Left ventricle myocardium inferior (tissue), 1 donor: Measurements from ENCODE around the gene NOX4. TPM values are rescaled to one million over a fixed set of nuclear protein-coding genes. Genes with fewer than 3 reads are reported as not detected.
A peak's percentile ranks its signal among the peaks of the same experiment; 100 is the strongest.
"Not testable (repeated sequence)": the region's sequence is repeated elsewhere in the genome, so short reads cannot be mapped to it uniquely, and the experiment has no call there.

Experiments used
- DNase-seq: peaks from one replicate; pipeline ENCODE4 v3.0.0-alpha.2; 2020
- H3K27ac ChIP-seq: fragments of 200-600 bp; replicated peaks from 2 replicates; pipeline ENCODE4 v1.8.0; 2021
- H3K27me3 ChIP-seq: fragments of 200-600 bp; 2 replicates; pipeline ENCODE4 v1.8.0; 2021; ENCODE audit warnings: low read depth
- H3K36me3 ChIP-seq: fragments of 200-600 bp; 2 replicates; pipeline ENCODE4 v1.8.0; 2021
- H3K4me1 ChIP-seq: fragments of 200-600 bp; 2 replicates; pipeline ENCODE4 v1.8.0; 2021
- H3K4me3 ChIP-seq: fragments of 200-600 bp; 2 replicates; pipeline ENCODE4 v1.8.0; 2021; ENCODE audit warnings: mild to moderate bottlenecking, moderate library complexity
- H3K9me3 ChIP-seq: fragments of 200-600 bp; replicated peaks from 2 replicates; pipeline ENCODE4 v1.8.0; 2021
- intact Hi-C: fragments of 100-400 bp; cut with micrococcal nuclease; formaldehyde crosslinking; loops from one replicate; pipeline ENCODE4 v1.11.0; 2022
- total RNA-seq: library from RNA; stranded (reverse); fragmentation: NEBNext Ultra II Directional; extraction: Animal tissue kit (Norgen Biotek cat#: 25700); gene quantifications from one replicate; pipeline ENCODE4 v1.2.1, GENCODE V29; 2021
- TF ChIP-seq, protein P1 (sequence below): fragments of 200-600 bp; IDR thresholded peaks from 2 replicates; pipeline ENCODE4 v1.8.0; 2021; ENCODE audit warnings: antibody characterized with exemption, mild to moderate bottlenecking, borderline replicate concordance
- donor health status: DM: no; HTN: yes; CAD: no; lungs with severe emphysema.

The NOX4 gene
- total RNA-seq, 1 donor from 2014 or later, result 3.5 TPM

GRCh38 chr11:89333704-89334103 is 157.5 kb downstream of the NOX4 start:
- H3K4me1 ChIP-seq, H3K4me3 ChIP-seq, DNase-seq, H3K27ac ChIP-seq, H3K36me3 ChIP-seq, H3K9me3 ChIP-seq, intact Hi-C loops, H3K27me3 ChIP-seq: not testable (repeated sequence)
- TF ChIP-seq, protein P1, sequence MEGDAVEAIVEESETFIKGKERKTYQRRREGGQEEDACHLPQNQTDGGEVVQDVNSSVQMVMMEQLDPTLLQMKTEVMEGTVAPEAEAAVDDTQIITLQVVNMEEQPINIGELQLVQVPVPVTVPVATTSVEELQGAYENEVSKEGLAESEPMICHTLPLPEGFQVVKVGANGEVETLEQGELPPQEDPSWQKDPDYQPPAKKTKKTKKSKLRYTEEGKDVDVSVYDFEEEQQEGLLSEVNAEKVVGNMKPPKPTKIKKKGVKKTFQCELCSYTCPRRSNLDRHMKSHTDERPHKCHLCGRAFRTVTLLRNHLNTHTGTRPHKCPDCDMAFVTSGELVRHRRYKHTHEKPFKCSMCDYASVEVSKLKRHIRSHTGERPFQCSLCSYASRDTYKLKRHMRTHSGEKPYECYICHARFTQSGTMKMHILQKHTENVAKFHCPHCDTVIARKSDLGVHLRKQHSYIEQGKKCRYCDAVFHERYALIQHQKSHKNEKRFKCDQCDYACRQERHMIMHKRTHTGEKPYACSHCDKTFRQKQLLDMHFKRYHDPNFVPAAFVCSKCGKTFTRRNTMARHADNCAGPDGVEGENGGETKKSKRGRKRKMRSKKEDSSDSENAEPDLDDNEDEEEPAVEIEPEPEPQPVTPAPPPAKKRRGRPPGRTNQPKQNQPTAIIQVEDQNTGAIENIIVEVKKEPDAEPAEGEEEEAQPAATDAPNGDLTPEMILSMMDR, result peak; percentile 64

GRCh38 chr11:89331940-89332339 is 159.2 kb downstream of the NOX4 start:
- H3K27ac ChIP-seq, H3K27me3 ChIP-seq, H3K4me3 ChIP-seq, intact Hi-C loops, H3K36me3 ChIP-seq, H3K4me1 ChIP-seq, DNase-seq, H3K9me3 ChIP-seq: not testable (repeated sequence)

DNA sequence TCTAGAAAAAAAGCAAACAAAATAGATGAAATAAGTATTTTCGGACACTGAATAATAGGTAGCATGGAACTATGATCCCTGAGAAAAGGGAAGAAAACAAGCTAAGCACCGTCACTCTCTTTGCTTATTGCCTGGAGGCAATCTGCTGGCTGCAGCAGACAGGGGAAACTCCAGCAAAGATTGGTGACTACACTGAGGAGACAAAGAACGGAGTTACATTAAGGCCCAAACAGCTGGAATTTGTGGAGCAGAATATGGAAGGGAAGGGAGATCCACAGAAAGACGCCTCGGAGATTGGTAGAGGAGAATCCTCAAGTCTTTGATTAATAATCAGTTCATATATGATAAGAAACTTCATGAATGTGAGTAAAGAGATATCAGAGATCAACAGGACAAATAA is 163.3 kb downstream of the NOX4 start:
- Histone ChIP-seq H3K4me1 (no peaks in the 10 kb centered on the region), H3K9me3 (no peaks in the 10 kb centered on the region), H3K36me3 (no peaks in the 10 kb centered on the region), H3K27ac (no peak overlapping the region), H3K4me3 (no peak overlapping the region), H3K27me3 (no peaks in the 10 kb centered on the region)
- no peak for DNase-seq
- TF ChIP-seq, protein P1, result no peak
- intact Hi-C loops, result no loop called here

DNA sequence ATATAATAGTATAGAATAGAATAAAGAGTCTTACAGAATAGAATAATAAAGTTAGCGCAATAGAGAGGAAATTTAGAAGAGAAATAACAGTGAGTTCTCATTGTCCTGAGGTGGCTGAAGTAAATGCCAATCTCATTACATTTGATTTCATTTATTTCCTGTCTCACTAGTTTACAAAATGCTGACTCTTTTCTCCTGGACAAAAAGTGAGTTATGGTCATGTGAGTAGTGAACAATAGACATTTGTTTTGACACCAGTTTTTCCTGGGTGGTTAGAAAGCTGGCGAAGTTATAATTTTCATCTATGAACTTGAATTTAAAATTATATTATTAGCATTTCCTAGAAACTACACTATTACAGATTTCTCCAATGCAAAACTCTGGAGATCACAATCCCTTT is 169.8 kb downstream of the NOX4 start:
- Histone ChIP-seq H3K4me3 (no peak overlapping the region), H3K9me3 (no peaks in the 10 kb centered on the region), H3K36me3 (no peaks in the 10 kb centered on the region), H3K4me1 (no peaks in the 10 kb centered on the region), H3K27ac (no peak overlapping the region), H3K27me3 (no peaks in the 10 kb centered on the region)
- TF ChIP-seq, protein P1, result no peak
- intact Hi-C loops, result no loop called here
- no peak for DNase-seq

DNA sequence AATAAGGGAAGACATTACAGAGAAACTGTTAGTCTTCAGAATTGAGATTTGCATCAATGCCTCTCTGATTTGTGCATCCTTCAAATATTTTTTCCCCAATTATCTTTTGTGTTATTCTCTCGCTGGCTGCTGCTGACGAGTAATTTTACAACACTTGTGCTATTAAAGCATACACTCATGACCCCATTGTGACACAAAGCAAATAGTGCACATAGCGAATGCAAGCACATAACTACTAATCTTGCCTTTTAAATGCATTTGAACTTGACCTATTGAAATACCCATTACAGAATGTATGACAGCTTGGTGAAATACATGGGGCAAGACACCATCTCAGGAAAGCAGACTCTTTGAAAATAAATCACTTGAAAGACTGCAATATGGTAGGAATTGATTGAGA is 180.6 kb downstream of the NOX4 start:
- H3K4me3 ChIP-seq, DNase-seq, H3K4me1 ChIP-seq, H3K9me3 ChIP-seq, intact Hi-C loops, H3K36me3 ChIP-seq, H3K27ac ChIP-seq, H3K27me3 ChIP-seq: not testable (repeated sequence)

GRCh38 chr11:89309321-89309985 is 181.7 kb downstream of the NOX4 start:
- H3K4me1 ChIP-seq, H3K9me3 ChIP-seq, H3K4me3 ChIP-seq, H3K27me3 ChIP-seq, H3K27ac ChIP-seq, DNase-seq, H3K36me3 ChIP-seq, intact Hi-C loops: not testable (repeated sequence)

DNA sequence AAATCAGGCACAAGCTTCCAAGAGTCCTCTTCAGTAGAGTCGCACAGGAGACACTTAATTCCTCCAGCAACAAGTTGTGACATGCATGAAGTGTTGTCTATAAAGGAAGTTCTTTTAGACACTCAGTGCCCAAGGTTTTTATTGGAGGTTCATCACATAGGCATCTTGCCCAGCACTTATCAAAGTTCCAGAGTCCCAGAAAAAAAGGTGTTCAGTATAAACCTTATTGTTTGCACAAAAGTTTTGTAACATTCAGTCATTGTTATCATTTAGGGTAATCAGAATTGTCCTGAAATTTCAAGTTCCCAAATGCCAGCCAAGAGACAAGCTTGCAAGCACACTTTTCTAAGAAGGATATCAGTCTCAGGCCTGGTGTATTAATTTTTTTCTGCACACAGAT is 182.9 kb downstream of the NOX4 start:
- H3K27me3 ChIP-seq, intact Hi-C loops, H3K4me1 ChIP-seq, H3K9me3 ChIP-seq, H3K36me3 ChIP-seq, DNase-seq, H3K4me3 ChIP-seq, H3K27ac ChIP-seq: not testable (repeated sequence)

DNA sequence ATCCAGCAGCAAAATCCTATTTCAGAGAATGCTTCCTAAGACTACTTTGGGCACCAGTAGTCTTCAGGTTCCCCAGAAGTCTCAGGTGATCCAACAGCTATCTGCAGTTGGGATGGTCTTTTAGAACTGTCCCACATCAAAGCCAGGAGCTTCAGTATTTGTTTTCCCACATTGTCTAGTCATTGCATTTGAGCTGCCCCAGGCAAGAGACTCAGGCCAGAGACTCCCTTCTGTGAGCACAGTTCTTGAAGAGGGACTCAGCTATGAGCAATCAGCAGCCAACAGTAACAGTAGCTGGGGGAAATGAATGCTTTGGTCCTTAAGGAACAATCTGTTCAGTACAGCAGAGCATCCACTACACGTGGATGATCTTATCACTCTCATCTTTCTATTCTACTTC is 188.1 kb downstream of the NOX4 start:
- H3K9me3 ChIP-seq, intact Hi-C loops, H3K27me3 ChIP-seq, H3K4me1 ChIP-seq, DNase-seq, H3K27ac ChIP-seq, H3K36me3 ChIP-seq, H3K4me3 ChIP-seq: not testable (repeated sequence)

- H3K9me3 ChIP-seq, H3K4me3 ChIP-seq, H3K27ac ChIP-seq, H3K4me1 ChIP-seq, H3K36me3 ChIP-seq, H3K27me3 ChIP-seq, intact Hi-C loops, DNase-seq: not testable (repeated sequence)
Observed at GRCh38 chr11:89295023-89295422, 196.2 kb downstream of the NOX4 start.
